SU-DHL-6 (cell line): ENCODE data around the gene CLDN18.

Experiments used
- CTCF ChIP-seq: fragments of 200-600 bp; sonication (generic); IDR thresholded peaks from one replicate; pipeline ENCODE4 v1.5.1; 2017; ENCODE audit warnings: antibody characterized with exemption, mild to moderate bottlenecking, low read length, moderate library complexity; ENCODE audit not compliant: insufficient read depth, poor library complexity, severe bottlenecking
- EZH2phosphoT487 ChIP-seq: fragments of 200-600 bp; sonication (generic), shearing (Covaris generic); conservative IDR thresholded peaks from 2 replicates; pipeline ENCODE4 v1.6.1; 2018; ENCODE audit warnings: mild to moderate bottlenecking, antibody characterized with exemption, low read length, moderate library complexity, mixed read lengths

GRCh38 chr3:138082085-138082991, 72.4 kb downstream of the CLDN18 start:
- no peak for TF ChIP-seq CTCF
- no peak for TF ChIP-seq EZH2phosphoT487
